DOHH2 (cell line): ENCODE results near the gene THAP11.

Source experiments
- H3F3A ChIP-seq: fragments of 200-600 bp; sonication (generic), shearing (Covaris generic); 2 replicates; pipeline ENCODE4 v1.6.0; 2016; ENCODE audit warnings: antibody characterized with exemption, mild to moderate bottlenecking; ENCODE audit not compliant: control insufficient read depth, insufficient read depth
- H3K27ac ChIP-seq: fragments of 200-600 bp; sonication (generic); 2 replicates; pipeline ENCODE4 v1.5.1; 2014; ENCODE audit warnings: low read depth, mild to moderate bottlenecking, low read length, moderate library complexity
- H3K27me3 ChIP-seq: fragments of 200-600 bp; sonication (generic); 2 replicates; pipeline ENCODE4 v1.6.1; 2014; ENCODE audit warnings: mild to moderate bottlenecking, low read length, mixed read lengths; ENCODE audit not compliant: control insufficient read depth
- H3K36me3 ChIP-seq: fragments of 200-600 bp; sonication (generic); 2 replicates; pipeline ENCODE4 v1.6.1; 2014; ENCODE audit warnings: mild to moderate bottlenecking, low read length, moderate library complexity, mixed read lengths; ENCODE audit not compliant: control insufficient read depth
- H3K4me1 ChIP-seq: fragments of 200-600 bp; sonication (generic); 2 replicates; pipeline ENCODE4 v1.6.1; 2014; ENCODE audit warnings: mild to moderate bottlenecking, low read length, mixed read lengths; ENCODE audit not compliant: control insufficient read depth
- H3K4me2 ChIP-seq: fragments of 200-600 bp; sonication (generic); 2 replicates; pipeline ENCODE4 v1.6.0; 2014; ENCODE audit warnings: mild to moderate bottlenecking, low read length, moderate library complexity
- H3K4me3 ChIP-seq: fragments of 200-600 bp; sonication (generic); 2 replicates; pipeline ENCODE4 v1.5.1; 2014; ENCODE audit warnings: mild to moderate bottlenecking, low read length, mixed read lengths
- H3K79me2 ChIP-seq: fragments of 200-600 bp; sonication (generic); 2 replicates; pipeline ENCODE4 v1.6.1; 2014; ENCODE audit warnings: mild to moderate bottlenecking, low read length, mixed read lengths; ENCODE audit not compliant: control insufficient read depth
- H3K9me2 ChIP-seq: fragments of 200-600 bp; sonication (generic); replicated peaks from 2 replicates; pipeline ENCODE4 v1.6.1; 2014; ENCODE audit warnings: mild to moderate bottlenecking, low read length, mixed read lengths; ENCODE audit not compliant: control insufficient read depth
- H3K9me3 ChIP-seq: fragments of 200-600 bp; sonication (generic); 2 replicates; pipeline ENCODE4 v1.6.1; 2014; ENCODE audit warnings: antibody characterized with exemption, low read length, mixed read lengths; ENCODE audit not compliant: control insufficient read depth, insufficient read depth
- H4K20me1 ChIP-seq: fragments of 200-600 bp; sonication (generic); 2 replicates; pipeline ENCODE4 v1.6.0; 2014; ENCODE audit warnings: low read depth, mild to moderate bottlenecking, antibody characterized with exemption, low read length, moderate library complexity; ENCODE audit not compliant: control insufficient read depth, insufficient read depth
- EZH2phosphoT487 ChIP-seq: fragments of 200-600 bp; sonication (generic); IDR thresholded peaks from 2 replicates; pipeline ENCODE4 v1.6.1; 2017; ENCODE audit warnings: borderline replicate concordance, mild to moderate bottlenecking, antibody characterized with exemption, low read length, moderate library complexity, mixed read lengths
- TF ChIP-seq, protein P1 (sequence below): fragments of 200-600 bp; sonication (generic); IDR thresholded peaks from one replicate; pipeline ENCODE4 v1.5.1; 2014; ENCODE audit warnings: antibody characterized with exemption, mild to moderate bottlenecking, low read depth, low read length; ENCODE audit not compliant: poor library complexity, severe bottlenecking

Gene THAP11

DNA sequence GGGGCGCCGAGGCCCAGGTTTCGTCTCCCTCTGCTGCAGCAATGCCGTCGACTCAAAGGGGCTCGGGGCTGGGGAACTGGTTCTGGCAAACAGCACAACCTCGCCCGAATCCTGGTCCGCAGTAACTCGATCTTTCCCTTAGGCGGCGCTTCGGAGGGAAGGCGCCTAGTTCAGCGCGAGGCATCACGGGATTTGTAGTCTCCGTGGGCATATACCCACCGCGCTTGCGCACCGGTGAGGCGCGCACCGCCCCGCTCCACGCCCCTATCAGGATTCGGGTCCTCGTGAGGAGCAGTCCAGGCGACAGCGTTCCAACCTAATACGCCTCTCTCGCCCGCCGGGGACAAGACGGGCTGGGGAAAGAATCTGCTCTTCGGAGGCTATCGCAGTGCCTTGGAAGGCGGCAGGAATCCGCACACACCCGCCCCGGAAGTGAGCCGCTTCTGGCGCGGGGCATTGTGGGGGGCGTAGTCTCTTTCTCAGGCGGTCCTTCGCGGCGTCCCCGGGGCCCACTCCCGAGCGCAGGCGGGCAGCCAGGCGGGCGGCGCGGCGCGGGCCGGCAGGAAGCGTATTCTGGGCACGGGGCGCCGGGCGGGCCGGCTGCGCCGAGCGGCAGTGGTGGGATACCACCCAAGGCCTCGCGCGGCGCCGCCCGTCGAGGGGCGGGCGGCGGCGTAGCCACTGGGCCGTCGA is at the start of gene THAP11:
TSS of gene THAP11 (plus strand) at position 505 of the 693 bp plus-strand sequence. CDS start 235 bp downstream, outside the sequence.
- Histone ChIP-seq H3K4me2 (peak within 1 kb of the TSS; percentile 78), H3K27ac (peak within 1 kb of the TSS; percentile 81), H3K9me3 (no peaks in the 10 kb centered on the region), H3K36me3 (peaks cover 13% of the 10 kb centered on the region), H3K4me3 (peak within 1 kb of the TSS; percentile 95), H3K9me2 (no peaks in the 10 kb centered on the region), H3K4me1 (peaks cover 37% of the 10 kb centered on the region), H3K27me3 (no peaks in the 10 kb centered on the region), H3F3A (peaks cover 7% of the 10 kb centered on the region; the same call in 1 of the 2 replicates), H4K20me1 (peaks cover 7% of the 10 kb centered on the region; the same call in 1 of the 2 replicates), H3K79me2 (peaks cover 40% of the 10 kb centered on the region)
- TF ChIP-seq, protein P1, sequence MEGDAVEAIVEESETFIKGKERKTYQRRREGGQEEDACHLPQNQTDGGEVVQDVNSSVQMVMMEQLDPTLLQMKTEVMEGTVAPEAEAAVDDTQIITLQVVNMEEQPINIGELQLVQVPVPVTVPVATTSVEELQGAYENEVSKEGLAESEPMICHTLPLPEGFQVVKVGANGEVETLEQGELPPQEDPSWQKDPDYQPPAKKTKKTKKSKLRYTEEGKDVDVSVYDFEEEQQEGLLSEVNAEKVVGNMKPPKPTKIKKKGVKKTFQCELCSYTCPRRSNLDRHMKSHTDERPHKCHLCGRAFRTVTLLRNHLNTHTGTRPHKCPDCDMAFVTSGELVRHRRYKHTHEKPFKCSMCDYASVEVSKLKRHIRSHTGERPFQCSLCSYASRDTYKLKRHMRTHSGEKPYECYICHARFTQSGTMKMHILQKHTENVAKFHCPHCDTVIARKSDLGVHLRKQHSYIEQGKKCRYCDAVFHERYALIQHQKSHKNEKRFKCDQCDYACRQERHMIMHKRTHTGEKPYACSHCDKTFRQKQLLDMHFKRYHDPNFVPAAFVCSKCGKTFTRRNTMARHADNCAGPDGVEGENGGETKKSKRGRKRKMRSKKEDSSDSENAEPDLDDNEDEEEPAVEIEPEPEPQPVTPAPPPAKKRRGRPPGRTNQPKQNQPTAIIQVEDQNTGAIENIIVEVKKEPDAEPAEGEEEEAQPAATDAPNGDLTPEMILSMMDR, result peak; percentile 69
- no peak for TF ChIP-seq EZH2phosphoT487

DNA sequence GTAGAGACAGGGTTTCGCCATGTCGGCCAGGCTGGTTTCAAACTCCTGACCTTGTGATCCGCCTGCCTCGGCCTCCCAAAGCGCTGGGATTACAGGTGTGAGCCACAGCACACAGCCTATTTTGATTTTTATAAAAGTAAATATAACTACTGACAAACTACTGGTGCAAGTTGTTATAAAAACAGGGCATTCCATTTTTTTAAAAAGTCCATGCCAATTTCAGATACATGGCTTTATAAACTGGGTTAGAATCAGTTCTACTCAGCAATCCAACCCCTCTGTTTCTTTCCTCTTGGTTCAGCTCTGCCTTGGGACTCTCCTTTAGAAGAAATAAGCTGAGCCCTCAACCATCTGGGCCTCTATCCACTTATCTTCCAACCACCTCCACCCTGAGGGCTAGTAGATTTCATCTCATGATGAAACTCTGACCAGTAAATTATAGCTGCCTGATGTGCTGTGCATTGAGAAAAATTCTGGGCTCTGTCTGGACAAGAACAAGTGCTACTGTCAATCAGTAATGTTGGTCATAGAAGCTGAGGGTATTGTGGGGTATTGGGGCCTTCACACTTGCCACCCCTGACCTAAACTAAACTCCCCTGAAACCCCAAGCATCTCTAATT is 45.9 kb upstream of the THAP11 start:
- Histone ChIP-seq H3K27me3 (no peaks in the 10 kb centered on the region), H3K4me1 (peaks cover 2% of the 10 kb centered on the region), H4K20me1 (no peaks in the 10 kb centered on the region), H3K27ac (no peak overlapping the region), H3K79me2 (peaks cover 37% of the 10 kb centered on the region), H3K4me3 (no peak overlapping the region), H3K9me3 (no peaks in the 10 kb centered on the region), H3K36me3 (peaks cover 16% of the 10 kb centered on the region), H3K4me2 (no peak overlapping the region), H3F3A (no peaks in the 10 kb centered on the region), H3K9me2 (no peaks in the 10 kb centered on the region)
- no peak for TF ChIP-seq EZH2phosphoT487
- TF ChIP-seq, protein P1, result no peak

DNA sequence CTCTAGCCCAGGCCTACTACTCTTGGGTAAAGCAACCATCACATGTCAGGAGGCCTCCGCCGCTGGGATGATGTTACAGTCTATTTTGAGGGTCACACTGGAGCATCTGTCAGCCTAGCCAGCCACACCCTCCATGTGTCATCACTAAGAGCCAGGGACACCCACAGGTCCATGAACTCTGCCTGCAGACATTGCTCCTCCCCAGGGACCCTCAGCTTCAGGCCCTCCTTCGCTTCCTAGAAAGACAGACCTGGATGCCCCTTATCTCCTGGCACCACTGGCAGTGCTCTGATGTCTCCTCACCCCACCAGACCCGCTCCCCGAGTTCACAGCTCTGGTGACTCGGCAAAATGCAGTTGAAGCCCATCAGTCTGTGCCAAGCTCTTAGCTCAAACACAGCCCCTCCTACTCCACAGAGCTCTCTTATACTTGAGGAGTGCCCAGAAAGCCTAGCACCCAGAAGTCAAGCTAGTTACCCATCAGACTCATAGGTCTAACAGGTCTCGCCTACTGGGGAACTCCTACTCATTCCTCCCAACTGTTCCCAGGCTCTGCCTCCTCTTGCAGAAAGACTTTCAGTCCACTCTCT is 41.7 kb upstream of the THAP11 start:
- Histone ChIP-seq H3K4me3 (no peak overlapping the region), H3K27ac (no peak overlapping the region), H3K4me1 (peaks cover 34% of the 10 kb centered on the region), H3K9me3 (no peaks in the 10 kb centered on the region), H3K4me2 (no peak overlapping the region), H3K9me2 (no peaks in the 10 kb centered on the region), H3K36me3 (peaks cover 38% of the 10 kb centered on the region), H3F3A (0 out of 2 replicates have a peak, but pooled peaks cover 3% of the 10 kb centered on the region), H4K20me1 (no peaks in the 10 kb centered on the region), H3K27me3 (no peaks in the 10 kb centered on the region), H3K79me2 (peaks cover 60% of the 10 kb centered on the region)
- TF ChIP-seq, protein P1, result no peak
- TF ChIP-seq EZH2phosphoT487, result no peak
